Left cardiac atrium (tissue), 4 donors: ENCODE measurements around the gene TNNI2. TPM values are rescaled to one million over a fixed set of nuclear protein-coding genes. Genes with fewer than 3 reads are reported as not detected.
"Not testable (repeated sequence)": the region's sequence is repeated elsewhere in the genome, so short reads cannot be mapped to it uniquely, and the experiment has no call there.

Source experiments
- ATAC-seq, 2 donors: fragments of 200-7000 bp; cut with Tn5 transposase; one replicate each; pipeline ENCODE4 v1.9.1; 2020; ENCODE audit warnings: mild to moderate bottlenecking in 2 of 2, moderate library complexity in 2 of 2
- DNase-seq: peaks from one replicate; pipeline ENCODE4 v3.0.0-alpha.2; 2020
- intact Hi-C, 2 donors: fragments of 100-400 bp; cut with DNase I; formaldehyde crosslinking; loops; one replicate each; pipeline versions ENCODE4 v1.14.1 to v1.15.1; 2022 to 2023
- long read RNA-seq: library from polyadenylated mRNA; unstranded; transcript quantifications from one replicate; pipeline ENCODE4 v2.0.0, GENCODE V29; 2021
- total RNA-seq, 2 donors: library from RNA; stranded (reverse); fragmentation: NEBNext Ultra II Directional; extraction: Animal tissue kit (Norgen Biotek cat#: 25700); gene quantifications; one replicate each; pipeline ENCODE4 v1.2.1, GENCODE V29; 2021
- donor health status: DM: no; HTN: yes; CAD: no.
- donor health status: DM: no; HTN: yes; CAD: no; lungs with severe emphysema.
- donor health status: DM: yes; HTN: yes; CAD: no.
- donor health status: Dilated cardiomyopathy.

TNNI2 gene
- total RNA-seq, result under 1 TPM; 0.35 to 0.52 TPM
- long read RNA-seq, result 0 reads

- DNase-seq (no peak), ATAC-seq (no peak)
- intact Hi-C loops, result loop anchor here in 1 of 2 donors (5.0 kb wide), 1 partner anchor 314 kb away; no protein-coding TSS in a partner anchor
These were observed at the start of gene TNNI2 for GRCh38 chr11:1838426-1839144. Gene TNNI2, plus strand, starts transcription at chr11:1838981. Its CDS starts 716 bp downstream, at chr11:1839697.

- intact Hi-C loops, result no loop called here
- DNase-seq (no peak), ATAC-seq (no peak)
These were observed 46.9 kb upstream of the TNNI2 start for GRCh38 chr11:1791912-1792311.

- no peak for DNase-seq
- no peak for ATAC-seq
- intact Hi-C loops, result no loop called here
These were observed 46.3 kb upstream of the TNNI2 start for GRCh38 chr11:1792461-1792860.

- ATAC-seq (no peak), DNase-seq (no peak)
- intact Hi-C loops, result no loop called here
These were observed 45.7 kb upstream of the TNNI2 start for GRCh38 chr11:1793081-1793480.

GRCh38 chr11:1796413-1797011, 42.3 kb upstream of the TNNI2 start:
- DNase-seq, result no peak
- no peak for ATAC-seq
- intact Hi-C loops, result no loop called here

- DNase-seq (no peak), ATAC-seq (no peak)
- intact Hi-C loops, result no loop called here
These were observed 41.2 kb upstream of the TNNI2 start for GRCh38 chr11:1797391-1798125.

- no peak for ATAC-seq
- no peak for DNase-seq
- intact Hi-C loops, result no loop called here
These were observed 35.5 kb upstream of the TNNI2 start for GRCh38 chr11:1803246-1803645.

GRCh38 chr11:1803835-1804519, 34.8 kb upstream of the TNNI2 start:
- ATAC-seq, intact Hi-C loops: not testable (repeated sequence)

GRCh38 chr11:1805525-1805924, 33.3 kb upstream of the TNNI2 start:
- DNase-seq (no peak), ATAC-seq (no peak)
- intact Hi-C loops, result no loop called here

More at GRCh38 chr11:1803835-1804519, 34.8 kb upstream of the TNNI2 start:
- not testable (repeated sequence) for DNase-seq

- ATAC-seq, result no peak
- intact Hi-C loops, result no loop called here
These were observed 31.4 kb upstream of the TNNI2 start for GRCh38 chr11:1807264-1807995.

GRCh38 chr11:1810761-1811160, 28.0 kb upstream of the TNNI2 start:
- ATAC-seq (no peak), DNase-seq (no peak)
- intact Hi-C loops, result loop anchor here in 1 of 2 donors (5.0 kb wide), 1 partner anchor 88 kb away; no protein-coding TSS in a partner anchor

More at GRCh38 chr11:1807264-1807995, 31.4 kb upstream of the TNNI2 start:
- DNase-seq, result no peak

- ATAC-seq (no peak), DNase-seq (no peak)
- intact Hi-C loops, result loop anchor here in 1 of 2 donors (5.0 kb wide), 1 partner anchor 90 kb away; no protein-coding TSS in a partner anchor
These were observed 26.5 kb upstream of the TNNI2 start for GRCh38 chr11:1812274-1812673.

GRCh38 chr11:1812801-1813200, 26.0 kb upstream of the TNNI2 start:
- intact Hi-C loops, result loop anchor here in 1 of 2 donors (5.0 kb wide), 1 partner anchor 90 kb away; no protein-coding TSS in a partner anchor
- no peak for DNase-seq
- no peak for ATAC-seq

- not testable (repeated sequence) for ATAC-seq, DNase-seq
- intact Hi-C loops, result loop anchor here in 1 of 2 donors (5.0 kb wide), 1 partner anchor 91 kb away; no protein-coding TSS in a partner anchor
These were observed 25.4 kb upstream of the TNNI2 start for GRCh38 chr11:1813356-1813755.

GRCh38 chr11:1814691-1815090, 24.1 kb upstream of the TNNI2 start:
- intact Hi-C loops, result loop anchor here in 1 of 2 donors (5.0 kb wide), 1 partner anchor 92 kb away; no protein-coding TSS in a partner anchor
- ATAC-seq, result no peak
- DNase-seq, result no peak

GRCh38 chr11:1815311-1815710, 23.5 kb upstream of the TNNI2 start:
- no peak for DNase-seq
- ATAC-seq, result no peak
- intact Hi-C loops, result no loop called here

- intact Hi-C loops, result no loop called here
- ATAC-seq, result no peak
- no peak for DNase-seq
These were observed 23.0 kb upstream of the TNNI2 start for GRCh38 chr11:1815751-1816150.

GRCh38 chr11:1817000-1817399, 21.8 kb upstream of the TNNI2 start:
- ATAC-seq, result no peak
- no peak for DNase-seq
- intact Hi-C loops, result no loop called here
